GM21786 (cell line): ENCODE data around the gene ASTN1.

ENCODE experiments used
- ATAC-seq: cut with Tn5 transposase; IDR thresholded peaks from one replicate; pipeline ENCODE4 v1.9.1; 2021; ENCODE audit not compliant: unreplicated experiment

ASTN1 gene

GRCh38 chr1:176843352-176844297 lies 320.9 kb downstream of the ASTN1 start:
- no peak for ATAC-seq

DNA sequence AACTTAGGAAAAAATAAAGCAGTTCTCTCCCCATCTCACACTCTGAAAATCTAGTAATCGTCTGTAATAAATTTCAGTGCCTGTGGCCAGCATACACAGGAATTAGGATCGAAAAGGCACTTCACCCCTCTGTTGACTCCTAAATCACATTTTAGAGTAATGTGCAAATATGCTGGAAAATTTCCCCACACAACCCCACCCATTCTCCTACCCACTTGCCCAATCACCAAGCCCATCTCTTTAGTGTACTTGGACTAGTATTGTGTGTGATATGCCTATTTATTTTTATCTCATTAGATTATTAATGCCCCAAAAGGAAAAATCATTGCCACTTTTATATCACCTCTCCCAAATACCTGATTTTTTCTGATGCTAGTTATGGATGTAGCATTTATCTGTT lies 323.3 kb downstream of the ASTN1 start:
- ATAC-seq: no peak

DNA sequence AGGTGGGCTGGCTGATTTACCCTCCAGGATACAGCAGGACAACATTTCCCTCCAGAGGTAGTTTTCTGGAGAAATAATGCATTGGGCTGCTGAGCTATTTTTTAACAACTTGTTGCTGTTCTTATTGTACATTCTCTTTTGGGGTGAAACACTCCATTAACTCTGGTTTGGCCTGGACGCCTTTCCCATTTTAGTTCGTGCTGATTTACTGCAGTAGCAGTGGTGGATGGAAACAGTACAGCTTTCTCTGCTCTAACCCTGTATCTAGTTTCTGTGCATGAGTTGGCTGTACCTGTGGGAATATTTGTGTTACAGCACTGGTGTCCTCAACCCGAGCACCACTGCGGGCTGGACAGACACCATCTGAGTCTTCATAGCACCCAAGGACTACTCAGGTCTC lies 325.3 kb downstream of the ASTN1 start:
- no peak for ATAC-seq

DNA sequence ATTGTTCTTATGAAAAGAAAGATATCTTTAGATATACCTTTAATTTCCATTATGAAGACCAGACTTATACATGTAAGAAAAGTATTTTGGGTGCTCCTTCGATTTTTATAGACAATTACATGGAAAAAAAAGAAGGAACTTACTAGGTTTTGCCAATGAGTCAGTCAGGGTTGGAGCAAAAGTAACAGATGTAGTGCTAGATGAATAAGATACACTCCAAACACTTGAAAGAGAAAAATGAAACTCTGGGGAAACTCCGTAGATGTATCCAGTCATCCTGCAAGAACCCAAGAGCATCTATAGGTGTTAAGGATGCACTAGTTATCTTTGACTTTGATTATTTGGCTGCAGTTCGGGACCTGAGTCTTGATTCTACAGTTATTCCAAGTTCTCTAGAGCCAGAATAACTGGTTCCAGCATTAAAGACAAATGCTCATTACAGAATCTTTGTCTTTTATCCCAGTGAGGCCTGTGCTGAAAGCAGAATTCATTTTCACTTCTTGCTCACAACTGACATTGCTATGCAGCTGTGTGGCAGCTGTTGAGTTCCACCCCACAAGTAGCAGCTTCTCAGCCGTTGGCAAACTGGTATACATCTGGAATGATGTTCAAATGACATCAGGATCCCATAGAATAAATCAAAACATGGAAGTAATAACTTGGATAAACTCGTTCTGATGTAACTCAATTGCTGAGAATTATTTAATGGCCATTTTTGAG lies 326.1 kb downstream of the ASTN1 start:
- no peak for ATAC-seq

- ATAC-seq: no peak
Measured at GRCh38 chr1:176837708-176838107, 326.8 kb downstream of the ASTN1 start.

DNA sequence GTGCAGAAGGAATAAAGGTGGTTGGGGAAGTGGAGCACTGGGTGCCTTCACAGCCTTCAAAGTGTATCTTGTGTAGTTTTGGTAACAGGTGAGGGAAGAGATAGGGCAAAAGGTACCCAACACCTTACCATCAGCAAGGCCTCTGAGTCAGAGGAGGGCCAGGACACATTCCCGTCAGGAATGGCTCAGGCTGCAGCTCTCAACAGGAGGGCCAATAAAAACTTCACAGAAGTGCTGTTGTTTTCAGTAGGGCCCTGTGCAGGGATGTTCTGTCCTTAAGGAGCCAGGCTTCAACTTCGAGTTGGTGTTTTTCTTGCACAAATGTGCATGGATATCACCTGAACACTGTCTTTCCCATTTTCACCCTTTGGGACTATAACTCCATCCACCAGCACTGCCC lies 333.4 kb downstream of the ASTN1 start:
- no peak for ATAC-seq

GRCh38 chr1:176829261-176829660 lies 335.3 kb downstream of the ASTN1 start:
- no peak for ATAC-seq

DNA sequence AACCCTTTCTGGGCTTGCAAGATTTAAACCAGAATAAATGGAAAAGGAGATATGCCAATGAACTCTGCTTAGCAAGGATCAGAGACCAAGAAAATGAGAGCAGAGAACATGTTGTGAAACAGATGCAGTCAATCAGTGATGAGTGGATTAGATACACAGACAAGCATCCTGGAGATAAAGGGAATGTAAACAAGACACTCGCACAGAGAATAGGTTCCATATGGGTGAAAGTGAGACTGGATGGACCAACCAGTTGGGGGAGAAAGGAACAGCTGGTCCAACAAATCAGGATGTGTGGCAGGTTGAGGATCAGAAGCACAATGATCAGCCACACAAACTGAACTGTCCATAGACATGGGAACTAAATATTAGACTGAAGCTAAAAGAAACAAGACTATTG lies 338.2 kb downstream of the ASTN1 start:
- no peak for ATAC-seq

GRCh38 chr1:176820391-176821031 lies 344.0 kb downstream of the ASTN1 start:
- ATAC-seq: no peak

DNA sequence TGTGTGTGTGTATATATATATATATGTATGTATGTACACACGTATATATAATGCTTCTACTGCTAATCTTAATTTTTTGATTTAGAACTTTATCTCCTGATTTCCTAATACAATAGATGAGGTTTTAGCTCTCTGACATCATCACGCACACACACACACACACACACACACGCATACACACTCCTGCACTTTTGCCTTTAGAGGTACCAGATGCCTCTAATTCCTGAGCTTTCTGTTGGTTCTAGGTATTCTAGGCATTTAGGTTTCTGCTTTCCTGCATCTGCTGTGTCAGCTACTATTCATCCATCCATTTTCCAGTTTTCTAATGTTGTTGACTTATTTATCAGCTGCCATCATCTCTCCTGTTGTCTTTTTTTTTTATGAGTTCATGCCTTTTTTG lies 348.3 kb downstream of the ASTN1 start:
- no peak for ATAC-seq

GRCh38 chr1:176815621-176816020 lies 348.9 kb downstream of the ASTN1 start:
- ATAC-seq: no peak

DNA sequence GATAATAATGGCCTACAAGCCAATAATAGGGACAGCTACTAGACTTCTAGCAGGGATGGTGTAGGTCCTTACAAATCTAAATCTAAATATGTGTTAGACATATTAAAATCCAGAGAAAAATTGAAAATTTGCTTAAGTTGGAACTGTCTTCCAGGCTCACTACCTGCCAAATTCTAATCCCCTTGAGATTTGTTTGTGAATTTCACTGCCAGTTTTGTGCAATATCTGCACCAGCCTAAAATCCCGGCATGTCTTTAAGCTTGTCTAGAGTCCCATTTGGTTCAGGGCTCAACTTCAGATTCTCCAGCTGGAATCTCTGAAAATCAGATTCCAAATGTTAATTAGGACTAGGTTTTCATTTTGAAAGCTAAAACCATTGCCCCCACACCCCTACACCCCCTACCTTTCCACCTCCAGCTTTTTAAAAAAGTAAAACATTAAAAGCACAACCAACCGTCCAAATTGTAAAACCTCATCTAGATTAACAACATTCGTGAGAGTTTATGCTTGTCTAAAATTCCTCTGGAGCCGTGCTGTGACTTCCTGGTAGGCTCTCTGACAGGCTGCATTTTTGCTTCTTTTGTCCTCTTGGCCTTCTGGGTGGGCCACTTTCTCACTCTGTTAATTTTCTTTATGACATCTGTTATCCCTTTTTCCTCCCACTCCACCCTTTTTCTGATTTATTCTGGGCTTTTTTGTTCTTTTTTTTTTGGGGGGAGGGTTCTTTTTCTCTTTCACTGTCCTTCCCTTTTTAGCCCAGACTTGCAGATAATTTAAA lies 352.8 kb downstream of the ASTN1 start:
- no peak for ATAC-seq

- ATAC-seq: no peak
Measured at GRCh38 chr1:176809292-176809691, 355.2 kb downstream of the ASTN1 start.
